Measurements from ENCODE around the gene SLC22A6.

GRCh38 chr11:63014408-63015055, 29.8 kb upstream of the SLC22A6 start:
- TF ChIP-seq CTCF (conservative IDR thresholded peaks at IDR 0.05; ENCODE audit: low read length) (no peak), EZH2phosphoT487 (IDR thresholded peaks at IDR 0.05; ENCODE audit: borderline replicate concordance) (no peak)

All from Loucy (cell line).